Pulmonary artery endothelial cell (primary cell): Measurements from ENCODE around the gene NSUN3. TPM values are rescaled to one million over a fixed set of nuclear protein-coding genes. Genes with fewer than 3 reads are reported as not detected.

Experiments
- total RNA-seq: library from RNA; depleted of rRNA; stranded (reverse); fragments of >200 nt; gene quantifications from 2 replicates; pipeline ENCODE4 v1.2.3, GENCODE V29; 2014

NSUN3 gene
- total RNA-seq, 1 donor from 2014 or later: 13.7 TPM

Other genes with a start within 250 kb of the NSUN3 start
- 10.6 and 11.2 TPM in 2 replicates for gene PROS1, start 89.2 kb upstream of the NSUN3 start, total RNA-seq
- 8.8 and 13.7 TPM in 2 replicates for gene ARL13B, start 82.9 kb upstream of the NSUN3 start, total RNA-seq
- not detected in 2 replicates for gene STX19, start 34.5 kb upstream of the NSUN3 start, total RNA-seq
- gene DHFR2, start 145 bp upstream of the NSUN3 start, total RNA-seq: 2.6 and 3.0 TPM in 2 replicates